Endometrial microvascular endothelial cells (primary cell): ENCODE results near the gene COL5A1. TPM values are rescaled to one million over a fixed set of nuclear protein-coding genes. Genes with fewer than 3 reads are reported as not detected.
"Not testable (repeated sequence)": the region's sequence is repeated elsewhere in the genome, so short reads cannot be mapped to it uniquely, and the experiment has no call there.

Experiments used
- in situ Hi-C: cut with HindIII; loops from 2 replicates; pipeline ENCODE4 v1.10.0; 2017; ENCODE audit warnings: low sequenced_read_pairs, low pct_unique_long_range_greater_than_20kb; ENCODE audit errors: inconsistent ontology term
- total RNA-seq: library from RNA; depleted of rRNA; stranded (reverse); fragments of >200 nt; gene quantifications from one replicate; pipeline ENCODE4 v1.2.3, GENCODE V29; 2015; ENCODE audit errors: inconsistent ontology term

The COL5A1 gene
- total RNA-seq, 1 donor from 2014 or later: 23.8 TPM

- in situ Hi-C loops: no loop called here
Observed at GRCh38 chr9:134844821-134845220, 203.2 kb downstream of the COL5A1 start.

- in situ Hi-C loops: no loop called here
Observed at GRCh38 chr9:134846187-134846586, 204.6 kb downstream of the COL5A1 start.

DNA sequence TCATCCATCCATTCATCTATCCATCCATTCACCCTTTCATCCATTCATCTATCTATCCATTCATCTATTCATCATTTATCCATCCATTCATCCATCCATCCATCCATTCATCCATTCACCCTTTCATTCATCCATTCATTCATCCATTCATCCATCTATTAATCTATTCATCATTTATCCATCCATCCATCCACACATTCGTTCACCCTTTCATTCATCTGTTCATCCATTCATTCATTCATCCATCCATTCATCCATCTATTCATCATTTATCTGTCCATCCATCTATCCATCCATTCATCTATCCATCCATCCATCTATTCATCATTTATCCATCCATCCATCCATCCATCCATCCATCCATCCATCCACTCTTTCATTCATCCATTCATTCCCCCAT is 205.1 kb downstream of the COL5A1 start:
- in situ Hi-C loops: no loop called here

DNA sequence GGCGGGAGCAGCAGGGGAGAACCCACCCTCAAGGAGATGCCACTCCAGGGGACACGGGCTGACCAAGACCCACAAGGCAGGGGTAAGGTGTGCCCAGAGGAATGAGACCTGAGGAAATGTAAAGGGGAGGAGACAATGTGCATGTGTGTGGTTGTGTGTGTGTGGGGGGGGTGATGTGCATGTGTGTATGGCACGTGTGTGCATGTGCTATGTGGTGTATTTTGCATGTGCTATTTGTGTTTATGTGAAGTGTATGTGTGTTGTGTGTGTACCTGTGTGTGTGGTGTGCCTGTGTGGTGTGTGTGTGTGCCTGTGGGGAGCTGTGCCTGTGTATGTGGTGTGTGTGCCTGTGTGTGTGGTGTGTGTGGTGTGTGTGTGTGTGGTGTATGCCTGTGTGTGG is 205.5 kb downstream of the COL5A1 start:
- in situ Hi-C loops: no loop called here

DNA sequence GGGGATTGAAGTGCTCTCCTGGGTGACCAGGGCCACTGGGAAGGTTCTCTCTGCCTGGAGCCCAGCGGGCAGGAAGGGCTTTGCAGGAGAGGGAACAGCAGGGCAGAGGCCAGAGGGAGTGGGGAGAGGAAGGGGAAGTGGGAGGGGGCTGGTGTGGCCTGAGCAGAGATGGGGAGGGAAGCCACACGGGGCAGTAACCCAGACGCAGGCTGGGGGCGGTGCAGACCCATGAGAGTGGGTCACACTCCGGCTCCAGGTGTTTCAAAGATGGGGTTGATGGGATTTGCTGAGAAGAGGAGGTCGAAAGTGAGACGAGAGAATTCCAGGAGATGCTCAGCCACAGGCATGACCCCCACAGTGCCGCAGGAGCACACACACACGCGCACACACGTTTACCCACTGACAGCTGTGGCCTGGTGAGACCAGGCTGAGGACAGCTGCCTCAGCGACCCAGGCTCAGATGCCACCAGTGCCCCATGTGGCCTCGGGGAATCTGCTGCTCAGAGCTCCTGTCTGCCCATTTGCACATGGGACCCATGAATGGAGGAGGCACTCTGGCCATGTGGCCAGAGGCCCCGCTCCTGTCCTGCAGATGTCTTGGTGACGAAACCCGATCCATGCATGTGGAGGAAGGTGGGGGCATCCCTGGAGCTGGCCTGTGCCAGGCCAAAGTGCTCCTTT is 206.3 kb downstream of the COL5A1 start:
- in situ Hi-C loops: no loop called here

- in situ Hi-C loops: no loop called here
Observed at GRCh38 chr9:134848504-134848903, 206.9 kb downstream of the COL5A1 start.

DNA sequence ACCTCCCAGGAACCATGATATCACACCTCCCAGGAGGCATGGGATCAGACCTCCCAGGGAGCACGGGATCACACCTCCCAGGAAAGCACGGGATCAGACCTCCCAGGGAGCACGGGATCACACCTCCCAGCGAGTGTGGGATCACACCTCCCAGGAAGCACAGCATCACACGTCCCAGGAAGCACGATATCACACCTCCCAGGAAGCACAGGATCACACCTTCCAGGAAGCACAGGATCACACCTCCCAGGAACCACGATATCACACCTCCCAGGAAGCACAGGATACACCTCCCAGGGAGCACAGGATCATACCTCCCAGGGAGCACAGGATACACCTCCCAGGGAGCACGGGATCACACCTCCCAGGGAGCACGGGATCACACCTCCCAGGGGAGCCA is 209.0 kb downstream of the COL5A1 start:
- in situ Hi-C loops: no loop called here

GRCh38 chr9:134851020-134851419 is 209.4 kb downstream of the COL5A1 start:
- in situ Hi-C loops: no loop called here

GRCh38 chr9:134852906-134853654 is 211.5 kb downstream of the COL5A1 start:
- in situ Hi-C loops: no loop called here

- in situ Hi-C loops: no loop called here
Observed at GRCh38 chr9:134853893-134854292, 212.3 kb downstream of the COL5A1 start.

- in situ Hi-C loops: no loop called here
Observed at GRCh38 chr9:134854541-134854981, 213.0 kb downstream of the COL5A1 start.

- in situ Hi-C loops: no loop called here
Observed at GRCh38 chr9:134855231-134855899, 213.8 kb downstream of the COL5A1 start.

- in situ Hi-C loops: no loop called here
Observed at GRCh38 chr9:134855900-134856377, 214.3 kb downstream of the COL5A1 start.

- in situ Hi-C loops: not testable (repeated sequence)
Observed at GRCh38 chr9:134857451-134857850, 215.8 kb downstream of the COL5A1 start.

GRCh38 chr9:134858051-134858841 is 216.6 kb downstream of the COL5A1 start:
- in situ Hi-C loops: no loop called here

- in situ Hi-C loops: no loop called here
Observed at GRCh38 chr9:134860510-134860909, 218.9 kb downstream of the COL5A1 start.

DNA sequence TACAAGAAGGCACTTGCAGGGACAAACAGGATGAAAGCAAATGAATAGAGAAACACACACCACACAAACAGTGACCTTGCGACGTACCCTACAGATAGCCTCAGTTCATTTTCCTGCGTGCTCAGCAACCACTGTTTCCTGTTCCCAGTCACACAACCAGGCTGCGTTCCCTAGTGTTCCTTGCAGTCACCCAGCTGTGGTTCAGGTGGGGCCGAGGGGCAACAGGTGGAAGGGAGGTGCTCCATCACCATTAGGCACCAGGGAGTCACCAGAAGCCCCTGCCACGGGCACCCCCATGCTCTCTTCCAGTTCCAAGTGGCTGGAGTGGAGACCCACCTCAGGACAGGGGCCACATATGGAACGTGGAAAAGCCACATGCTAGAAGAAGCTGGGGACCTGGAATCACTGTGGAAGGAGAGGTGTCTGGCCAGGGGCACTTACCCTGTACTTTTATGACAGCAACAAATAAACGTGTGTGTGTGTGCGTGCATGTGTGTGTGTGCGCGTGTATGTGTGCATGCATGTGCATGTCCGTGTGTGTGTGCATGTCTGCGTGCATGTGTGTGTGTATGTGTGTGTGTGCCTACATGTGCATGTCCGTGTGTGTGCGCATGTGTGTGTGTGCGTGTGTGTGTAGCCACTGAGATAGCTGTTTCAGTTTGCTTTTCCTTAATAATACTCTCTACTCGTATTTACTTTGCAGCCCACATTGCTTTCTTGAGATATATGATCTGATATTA is 220.2 kb downstream of the COL5A1 start:
- in situ Hi-C loops: no loop called here

- in situ Hi-C loops: no loop called here
Observed at GRCh38 chr9:134863306-134863902, 221.8 kb downstream of the COL5A1 start.
